Measurements from ENCODE around the gene FAM170B. TPM values are rescaled to one million over a fixed set of nuclear protein-coding genes. Genes with fewer than 3 reads are reported as not detected.
A peak's percentile ranks its signal among the peaks of the same experiment; 100 is the strongest.

Gene FAM170B
- total RNA-seq, 4 donors from 2014 or later, result not detected

GRCh38 chr10:49143249-49143648 lies 9.4 kb upstream of the FAM170B start:
- no peak for TF ChIP-seq CTCF (IDR thresholded peaks at IDR 0.05)
- TF ChIP-seq POLR2AphosphoS5 (IDR thresholded peaks at IDR 0.05), result no peak
- TF ChIP-seq EP300 (IDR thresholded peaks at IDR 0.05), result no peak
- TF ChIP-seq POLR2A (IDR thresholded peaks at IDR 0.05; ENCODE audit: low read depth), result no peak
- Histone ChIP-seq H3K36me3 (no peaks in the 10 kb centered on the region), H3K27me3 (peaks cover 0 to 4% (median 0%) of the 10 kb centered on the region in 4 donors), H3K27ac (replicated peaks in 1 of 4) (no peak overlapping the region), H3K9me3 (peaks cover 0 to 15% (median 6%) of the 10 kb centered on the region in 4 donors), H3K4me1 (peaks cover 0 to 19% (median 13%) of the 10 kb centered on the region in 4 donors), H3K4me3 (no peak overlapping the region)
- intact Hi-C loops (cut with DNase I), result no loop called here
- no peak for DNase-seq (ENCODE audit: extremely low spot score)

GRCh38 chr10:49141541-49142332 lies 7.9 kb upstream of the FAM170B start:
- WGBS, result 85% methylated on average over 5 of the region's 5 CpGs
- TF ChIP-seq EP300 (IDR thresholded peaks at IDR 0.05) (no peak), POLR2A (IDR thresholded peaks at IDR 0.05; ENCODE audit: low read depth) (no peak), POLR2AphosphoS5 (IDR thresholded peaks at IDR 0.05) (no peak), CTCF (IDR thresholded peaks at IDR 0.05) (no peak)
- Histone ChIP-seq H3K27me3 (peaks cover 0 to 9% (median 0%) of the 10 kb centered on the region in 4 donors), H3K4me1 (peaks cover 0 to 19% (median 13%) of the 10 kb centered on the region in 4 donors), H3K36me3 (no peaks in the 10 kb centered on the region), H3K4me3 (no peak overlapping the region), H3K9me3 (no peaks in the 10 kb centered on the region), H3K27ac (replicated peaks in 1 of 4) (no peak overlapping the region)
- DNase-seq (ENCODE audit: extremely low spot score), result no peak
- intact Hi-C loops (cut with DNase I), result no loop called here

- peaks cover 0 to 22% (median 14%) of the 10 kb centered on the region in 4 donors for H3K4me1 ChIP-seq
- no peak overlapping the region for H3K4me3 ChIP-seq
- no peaks in the 10 kb centered on the region for H3K36me3 ChIP-seq
- intact Hi-C loops (cut with DNase I), result no loop called here
- DNase-seq (ENCODE audit: extremely low spot score), result no peak
- H3K9me3 ChIP-seq, result no peaks in the 10 kb centered on the region
- peaks cover 0 to 9% (median 0%) of the 10 kb centered on the region in 4 donors for H3K27me3 ChIP-seq
- no peak overlapping the region for H3K27ac ChIP-seq (replicated peaks in 1 of 4)
- 91% methylated on average over 5 of the region's 5 CpGs for WGBS
- TF ChIP-seq POLR2AphosphoS5 (IDR thresholded peaks at IDR 0.05) (no peak), CTCF (IDR thresholded peaks at IDR 0.05) (no peak), POLR2A (IDR thresholded peaks at IDR 0.05; ENCODE audit: low read depth) (no peak), EP300 (IDR thresholded peaks at IDR 0.05) (no peak)
Measured at GRCh38 chr10:49140304-49141177, 6.7 kb upstream of the FAM170B start.

- no peak for DNase-seq (ENCODE audit: extremely low spot score)
- TF ChIP-seq POLR2A (IDR thresholded peaks at IDR 0.05; ENCODE audit: low read depth) (no peak), EP300 (IDR thresholded peaks at IDR 0.05) (no peak)
- Histone ChIP-seq H3K27ac (replicated peaks in 1 of 4) (peak overlapping the region; percentile 13 to 57 (median 38)), H3K4me1 (peaks cover 0 to 22% (median 16%) of the 10 kb centered on the region in 4 donors), H3K9me3 (no peaks in the 10 kb centered on the region), H3K4me3 (no peak overlapping the region), H3K36me3 (no peaks in the 10 kb centered on the region), H3K27me3 (peaks cover 0 to 9% (median 0%) of the 10 kb centered on the region in 4 donors)
- 83% methylated on average over 1 of the region's 4 CpGs for WGBS
- intact Hi-C loops (cut with DNase I), result no loop called here
Measured at GRCh38 chr10:49139846-49140195, 6.0 kb upstream of the FAM170B start.

All from esophagus muscularis mucosa (tissue), 4 donors.